Hepatocyte (in vitro differentiated cells): Measurements from ENCODE around the gene FAAH2. TPM values are rescaled to one million over a fixed set of nuclear protein-coding genes. Genes with fewer than 3 reads are reported as not detected.

ENCODE experiments used
- DNase-seq: peaks from one replicate; pipeline ENCODE4 v3.0.0-alpha.2; 2016; ENCODE audit warnings: low spot score
- H2AFZ ChIP-seq: fragments of 200-600 bp; sonication (generic); 2 replicates; pipeline ENCODE4 v1.6.0; 2016; ENCODE audit warnings: antibody characterized with exemption, mild to moderate bottlenecking
- H3K27ac ChIP-seq: fragments of 200-600 bp; sonication (generic); 2 replicates; pipeline ENCODE4 v1.5.1; 2016; ENCODE audit warnings: mild to moderate bottlenecking
- H3K27me3 ChIP-seq: fragments of 200-600 bp; sonication (generic); 2 replicates; pipeline ENCODE4 v1.6.1; 2016
- H3K36me3 ChIP-seq: fragments of 200-600 bp; sonication (generic); replicated peaks from 2 replicates; pipeline ENCODE4 v1.5.1; 2016; ENCODE audit warnings: low read depth; ENCODE audit not compliant: insufficient read depth
- H3K4me1 ChIP-seq: fragments of 200-600 bp; sonication (generic); 2 replicates; pipeline ENCODE4 v1.5.1; 2016; ENCODE audit warnings: mild to moderate bottlenecking, moderate library complexity; ENCODE audit not compliant: insufficient read depth
- H3K4me2 ChIP-seq: fragments of 200-600 bp; sonication (generic); 2 replicates; pipeline ENCODE4 v1.6.0; 2016
- H3K4me3 ChIP-seq: fragments of 200-600 bp; sonication (generic); 2 replicates; pipeline ENCODE4 v1.5.1; 2016; ENCODE audit warnings: mild to moderate bottlenecking
- H3K79me2 ChIP-seq: fragments of 200-600 bp; sonication (generic); 2 replicates; pipeline ENCODE4 v1.6.0; 2017; ENCODE audit warnings: mild to moderate bottlenecking
- H3K9me2 ChIP-seq: fragments of 200-600 bp; sonication (generic); replicated peaks from 2 replicates; pipeline ENCODE4 v1.6.0; 2017; ENCODE audit warnings: mild to moderate bottlenecking; ENCODE audit not compliant: insufficient read depth
- H3K9me3 ChIP-seq: fragments of 200-600 bp; sonication (generic); 2 replicates; pipeline ENCODE4 v1.5.1; 2016; ENCODE audit warnings: low read depth, mild to moderate bottlenecking
- H4K20me1 ChIP-seq: fragments of 200-600 bp; sonication (generic); 2 replicates; pipeline ENCODE4 v1.6.0; 2016; ENCODE audit warnings: mild to moderate bottlenecking; ENCODE audit not compliant: insufficient read depth, poor library complexity, severe bottlenecking
- CTCF ChIP-seq: fragments of 200-600 bp; sonication (generic); IDR thresholded peaks from 2 replicates; pipeline ENCODE4 v1.5.1; 2016; ENCODE audit warnings: antibody characterized with exemption, mild to moderate bottlenecking; ENCODE audit not compliant: poor library complexity
- EZH2 ChIP-seq: fragments of 200-600 bp; sonication (generic); IDR thresholded peaks from 2 replicates; pipeline ENCODE4 v1.6.1; 2016; ENCODE audit warnings: antibody characterized with exemption, mild to moderate bottlenecking, borderline replicate concordance
- EZH2phosphoT487 ChIP-seq: fragments of 200-600 bp; sonication (generic); IDR thresholded peaks from one replicate; pipeline ENCODE4 v1.6.1; 2018; ENCODE audit warnings: antibody characterized with exemption, mild to moderate bottlenecking, low read depth, moderate library complexity; ENCODE audit not compliant: unreplicated experiment, severe bottlenecking
- WGBS: methylation state at CpG from one replicate; pipeline ENCODE4 v1.1.6; 2016; ENCODE audit warnings: low lambda C conversion rate; ENCODE audit errors: missing lambda C conversion rate; 5-methylcytosine and 5-hydroxymethylcytosine counted together
- polyA plus RNA-seq: library from polyadenylated mRNA; unstranded; fragments of >200 nt; fragmentation: Nextera tagmentation; extraction: Ambion mirVana; gene quantifications from 2 replicates; pipeline ENCODE4 v1.2.1, GENCODE V29; 2016
- total RNA-seq: library from RNA; depleted of rRNA; stranded (reverse); fragments of >200 nt; gene quantifications from 2 replicates; pipeline ENCODE4 v1.2.3, GENCODE V29; 2014

Gene FAAH2
- total and polyA plus RNA-seq, 2 experiments from 2014 or later = 7.5 to 10.1 TPM

GRCh38 chrX:57353472-57354132 is 67.1 kb downstream of the FAAH2 start:
- H4K20me1 ChIP-seq = no peaks in the 10 kb centered on the region
- no peak overlapping the region for H3K4me3 ChIP-seq
- no peak overlapping the region for H2AFZ ChIP-seq
- TF ChIP-seq EZH2 (no peak), CTCF (no peak), EZH2phosphoT487 (no peak)
- no peaks in the 10 kb centered on the region for H3K79me2 ChIP-seq
- peaks cover 9% of the 10 kb centered on the region for H3K9me3 ChIP-seq
- no peaks in the 10 kb centered on the region for H3K9me2 ChIP-seq
- H3K27me3 ChIP-seq = no peaks in the 10 kb centered on the region
- no peak overlapping the region for H3K27ac ChIP-seq
- 85% methylated on average over 2 of the region's 2 CpGs for WGBS
- H3K4me2 ChIP-seq = no peak overlapping the region
- DNase-seq = no peak
- no peaks in the 10 kb centered on the region for H3K4me1 ChIP-seq
- H3K36me3 ChIP-seq = no peaks in the 10 kb centered on the region

GRCh38 chrX:57364145-57364544 is 77.6 kb downstream of the FAAH2 start:
- Histone ChIP-seq H3K4me1 (no peaks in the 10 kb centered on the region), H3K79me2 (no peaks in the 10 kb centered on the region), H3K9me3 (no peaks in the 10 kb centered on the region), H3K4me2 (no peak overlapping the region), H4K20me1 (no peaks in the 10 kb centered on the region), H3K27ac (no peak overlapping the region), H3K36me3 (no peaks in the 10 kb centered on the region), H3K9me2 (no peaks in the 10 kb centered on the region), H3K27me3 (no peaks in the 10 kb centered on the region), H3K4me3 (no peak overlapping the region), H2AFZ (no peak overlapping the region)
- 62% methylated on average over 1 of the region's 1 CpG for WGBS
- no peak for DNase-seq
- TF ChIP-seq CTCF (no peak), EZH2 (no peak), EZH2phosphoT487 (no peak)

GRCh38 chrX:57366430-57366829 is 79.9 kb downstream of the FAAH2 start:
- DNase-seq = no peak
- Histone ChIP-seq H2AFZ (no peak overlapping the region), H3K27ac (no peak overlapping the region), H3K9me2 (no peaks in the 10 kb centered on the region), H3K79me2 (no peaks in the 10 kb centered on the region), H4K20me1 (no peaks in the 10 kb centered on the region), H3K4me3 (no peak overlapping the region), H3K9me3 (no peaks in the 10 kb centered on the region), H3K4me1 (no peaks in the 10 kb centered on the region), H3K27me3 (no peaks in the 10 kb centered on the region), H3K36me3 (no peaks in the 10 kb centered on the region), H3K4me2 (no peak overlapping the region)
- WGBS = 87% methylated on average over 4 of the region's 4 CpGs
- TF ChIP-seq EZH2 = no peak
- TF ChIP-seq CTCF = no peak
- no peak for TF ChIP-seq EZH2phosphoT487
